ENCODE data around the gene OOSP1.

Gene OOSP1

GRCh38 chr11:59918987-59919589 lies 19.1 kb upstream of the OOSP1 start (continued):
- TF ChIP-seq TSHZ2 (CRISPR knock-in tag; IDR thresholded peaks at IDR 0.05) = no peak
- TF ChIP-seq CSDC2 (CRISPR knock-in tag; IDR thresholded peaks at IDR 0.05) = no peak
- TF ChIP-seq ZNF565 (CRISPR knock-in tag; conservative IDR thresholded peaks at IDR 0.05; ENCODE audit: low read depth) = no peak

- ATAC-seq = no peak
- TF ChIP-seq GLIS3 (CRISPR knock-in tag; IDR thresholded peaks at IDR 0.05) (no peak), ZNF565 (CRISPR knock-in tag; conservative IDR thresholded peaks at IDR 0.05; ENCODE audit: low read depth) (no peak), ZNF70 (CRISPR knock-in tag; IDR thresholded peaks at IDR 0.05) (no peak), PATZ1 (CRISPR knock-in tag; IDR thresholded peaks at IDR 0.05; ENCODE audit: borderline replicate concordance) (no peak), SNAI2 (CRISPR knock-in tag; IDR thresholded peaks at IDR 0.05) (no peak), OSR1 (CRISPR knock-in tag; IDR thresholded peaks at IDR 0.05) (no peak), ZFP3 (CRISPR knock-in tag; IDR thresholded peaks at IDR 0.05) (no peak), TSHZ2 (CRISPR knock-in tag; IDR thresholded peaks at IDR 0.05) (no peak), ISL1 (CRISPR knock-in tag; IDR thresholded peaks at IDR 0.05) (no peak), ARNTL (CRISPR knock-in tag; IDR thresholded peaks at IDR 0.05; ENCODE audit: borderline replicate concordance, low read depth) (no peak), CSRNP3 (CRISPR knock-in tag; IDR thresholded peaks at IDR 0.05) (no peak), CREB5 (CRISPR knock-in tag; IDR thresholded peaks at IDR 0.05; ENCODE audit: low read depth) (no peak), POU6F1 (CRISPR knock-in tag; IDR thresholded peaks at IDR 0.05; ENCODE audit: borderline replicate concordance, low read depth) (no peak), ZNF8 (CRISPR knock-in tag; IDR thresholded peaks at IDR 0.05) (no peak), TCF4 (CRISPR knock-in tag; IDR thresholded peaks at IDR 0.05; ENCODE audit: borderline replicate concordance) (no peak), TOX (CRISPR knock-in tag; IDR thresholded peaks at IDR 0.05; ENCODE audit: borderline replicate concordance) (no peak), ZFP30 (CRISPR knock-in tag; IDR thresholded peaks at IDR 0.05) (no peak)
Measured at GRCh38 chr11:59923813-59924212, 14.4 kb upstream of the OOSP1 start.

Data from SK-N-SH treated with all-trans-retinoic acid at 6 μM for 48 hours (cell line).